Bronchial epithelial cell (primary cell): ENCODE results near the gene SIRT1. TPM values are rescaled to one million over a fixed set of nuclear protein-coding genes. Genes with fewer than 3 reads are reported as not detected.

Experiments used
- DNase-seq: peaks from one replicate; pipeline ENCODE4 v3.0.0-alpha.2; 2010; ENCODE audit warnings: low read depth
- FAIRE-seq: peaks from 2 replicates; lab custom pipeline; 2011; peaks lifted over from hg19 to GRCh38; lab: Jason Lieb, UNC
- H3K27me3 ChIP-seq: 2 replicates; pipeline ENCODE4 v1.5.1; 2011; ENCODE audit warnings: low read length; ENCODE audit not compliant: control insufficient read depth, insufficient read depth
- H3K36me3 ChIP-seq: 2 replicates; pipeline ENCODE4 v1.5.1; 2011; ENCODE audit warnings: low read length; ENCODE audit not compliant: control insufficient read depth, insufficient read depth
- H3K4me3 ChIP-seq: 2 replicates; pipeline ENCODE4 v1.5.1; 2011; ENCODE audit warnings: mild to moderate bottlenecking, low read depth, low read length, control low read depth
- CTCF ChIP-seq: IDR thresholded peaks from 2 replicates; pipeline ENCODE4 v1.5.1; 2011; ENCODE audit warnings: mild to moderate bottlenecking, moderate library complexity, low read length, control low read depth, inconsistent platforms; ENCODE audit not compliant: insufficient read depth, severe bottlenecking
- total RNA-seq: library from RNA; depleted of rRNA; stranded (reverse); fragments of >200 nt; gene quantifications from 2 replicates; pipeline ENCODE4 v1.2.1, GENCODE V29; 2014

The SIRT1 gene
- total RNA-seq, 1 donor from 2014 or later: 10.8 TPM

- FAIRE-seq (no peak), DNase-seq (no peak)
- Histone ChIP-seq H3K27me3 (no peaks in the 10 kb centered on the region), H3K4me3 (no peak overlapping the region), H3K36me3 (peaks cover 2% of the 10 kb centered on the region)
- TF ChIP-seq CTCF: no peak
These were observed 48.7 kb downstream of the SIRT1 start for GRCh38 chr10:67933199-67933598.

- DNase-seq (no peak), FAIRE-seq (no peak)
- H3K27me3 ChIP-seq: no peaks in the 10 kb centered on the region
- peaks cover 2% of the 10 kb centered on the region for H3K36me3 ChIP-seq
- no peak overlapping the region for H3K4me3 ChIP-seq
- no peak for TF ChIP-seq CTCF
These were observed 49.9 kb downstream of the SIRT1 start for GRCh38 chr10:67934336-67934735.

- TF ChIP-seq CTCF: no peak
- no peak for FAIRE-seq
These were observed 50.8 kb downstream of the SIRT1 start for GRCh38 chr10:67935223-67935622.

GRCh38 chr10:67936416-67936815 is 52.0 kb downstream of the SIRT1 start:
- H3K36me3 ChIP-seq: peaks cover 2% of the 10 kb centered on the region
- TF ChIP-seq CTCF: no peak
- H3K27me3 ChIP-seq: no peaks in the 10 kb centered on the region
- DNase-seq (no peak), FAIRE-seq (no peak)
- H3K4me3 ChIP-seq: no peak overlapping the region

More at GRCh38 chr10:67935223-67935622, 50.8 kb downstream of the SIRT1 start:
- DNase-seq: no peak
- Histone ChIP-seq H3K27me3 (no peaks in the 10 kb centered on the region), H3K36me3 (peaks cover 2% of the 10 kb centered on the region), H3K4me3 (no peak overlapping the region)

GRCh38 chr10:67943917-67944316 is 59.5 kb downstream of the SIRT1 start:
- DNase-seq (no peak), FAIRE-seq (no peak)
- Histone ChIP-seq H3K36me3 (peaks cover 5% of the 10 kb centered on the region), H3K27me3 (no peaks in the 10 kb centered on the region), H3K4me3 (no peak overlapping the region)
- no peak for TF ChIP-seq CTCF

- H3K36me3 ChIP-seq: peaks cover 2% of the 10 kb centered on the region
- FAIRE-seq: no peak
- TF ChIP-seq CTCF: no peak
- no peak overlapping the region for H3K4me3 ChIP-seq
- DNase-seq: no peak
- H3K27me3 ChIP-seq: no peaks in the 10 kb centered on the region
These were observed 71.2 kb downstream of the SIRT1 start for GRCh38 chr10:67955614-67956013.
